RWPE1 (cell line): ENCODE data around the gene CTNNA2.

ENCODE experiments used
- CTCF ChIA-PET: fragments of 350-600 bp; sonication (Branson Sonifier 250); formaldehyde crosslinking; extraction: SDS; loops from one replicate; lab custom pipeline; 2021; lab: Yijun Ruan, JAX
- POLR2A ChIA-PET: fragments of 400-600 bp; formaldehyde crosslinking; extraction: SDS; loops from one replicate; lab custom pipeline; 2020; ENCODE audit warnings: antibody characterized with exemption; ENCODE audit not compliant: low non-redundant PET; lab: Yijun Ruan, JAX
- DNase-seq: peaks from one replicate; pipeline ENCODE4 v3.0.0; 2012; ENCODE audit warnings: low spot score
- H3K27ac ChIP-seq: fragments of 450-650 bp; 2 replicates; pipeline ENCODE4 v1.5.1; 2017
- CTCF ChIP-seq: fragments of 450-650 bp; conservative IDR thresholded peaks from 2 replicates; pipeline ENCODE4 v1.5.1; 2017; ENCODE audit warnings: low read depth, mild to moderate bottlenecking

The CTNNA2 gene

DNA sequence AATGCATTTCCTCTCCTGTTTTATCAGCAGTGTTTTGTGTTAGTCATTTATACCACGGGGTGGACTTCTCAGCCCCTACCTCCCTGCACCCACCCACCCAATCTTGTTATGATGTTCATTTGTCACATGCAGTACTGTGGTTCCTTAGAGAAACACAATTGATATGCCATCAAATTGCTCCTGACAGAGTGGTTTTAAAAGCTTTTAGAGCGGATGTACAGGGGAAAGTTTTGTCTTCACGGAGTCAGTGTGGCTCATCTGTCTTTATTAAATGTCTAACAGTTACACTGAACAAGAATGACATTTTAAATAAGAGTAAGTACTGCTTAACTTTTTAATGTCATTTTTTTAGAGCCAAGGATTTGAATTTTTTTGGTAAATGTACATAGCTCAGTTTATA, 634.8 kb downstream of the CTNNA2 start:
- no peak for TF ChIP-seq CTCF
- POLR2A ChIA-PET, result no interaction called here
- no peak overlapping the region for H3K27ac ChIP-seq
- no peak for DNase-seq
- CTCF ChIA-PET, result no interaction called here

DNA sequence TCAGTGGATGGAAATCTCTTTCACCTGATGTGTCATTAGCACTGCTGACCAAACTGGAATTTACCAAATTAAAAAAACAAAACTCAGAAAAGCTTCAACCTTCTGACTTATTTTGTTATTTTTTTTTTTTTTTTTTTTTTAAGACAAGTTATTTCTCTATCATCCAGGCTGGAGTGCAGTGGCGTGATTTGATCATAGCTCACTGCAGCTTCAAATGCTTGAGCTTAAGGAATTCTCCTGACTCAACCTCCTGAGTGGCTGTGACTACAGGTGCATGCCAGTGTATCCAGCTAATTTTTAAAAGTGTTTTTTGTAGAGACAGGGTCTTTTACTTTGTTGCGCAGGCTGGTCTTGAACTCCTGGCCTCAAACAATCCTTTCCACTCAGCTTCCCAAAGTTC, 636.1 kb downstream of the CTNNA2 start:
- no peak for TF ChIP-seq CTCF
- no peak for DNase-seq
- H3K27ac ChIP-seq, result no peak overlapping the region
- ChIA-PET CTCF (no interaction called here), POLR2A (no interaction called here)

GRCh38 chr2:80149991-80150390, 637.1 kb downstream of the CTNNA2 start:
- no peak overlapping the region for H3K27ac ChIP-seq
- no peak for TF ChIP-seq CTCF
- ChIA-PET CTCF (no interaction called here), POLR2A (no interaction called here)
- DNase-seq, result no peak

DNA sequence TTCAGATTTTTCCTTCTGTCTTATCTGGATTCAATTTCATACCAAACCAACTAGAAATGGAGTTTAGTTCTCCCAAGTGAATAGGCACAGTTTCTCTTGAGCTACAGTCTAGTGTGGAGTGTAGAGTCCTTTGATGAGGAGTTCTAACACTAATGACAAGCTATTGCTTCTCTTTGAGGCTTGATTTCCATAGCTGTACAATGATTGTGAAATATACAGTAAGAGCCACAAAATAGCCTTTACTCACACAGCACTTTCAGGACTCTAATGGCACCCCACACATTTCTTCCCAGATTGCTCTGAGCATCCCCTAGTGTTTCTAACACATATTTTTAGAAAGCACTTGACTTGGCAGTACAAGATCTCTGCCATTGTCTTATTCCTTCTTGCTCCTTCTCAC, 638.4 kb downstream of the CTNNA2 start:
- no peak for DNase-seq
- no peak overlapping the region for H3K27ac ChIP-seq
- TF ChIP-seq CTCF, result no peak
- ChIA-PET CTCF (no interaction called here), POLR2A (no interaction called here)

- ChIA-PET CTCF (no interaction called here), POLR2A (no interaction called here)
These were observed 638.8 kb downstream of the CTNNA2 start for GRCh38 chr2:80151651-80152050.

GRCh38 chr2:80153151-80153550, 640.3 kb downstream of the CTNNA2 start:
- no peak for DNase-seq
- ChIA-PET CTCF (no interaction called here), POLR2A (no interaction called here)
- TF ChIP-seq CTCF, result no peak
- H3K27ac ChIP-seq, result no peak overlapping the region

More at GRCh38 chr2:80151651-80152050, 638.8 kb downstream of the CTNNA2 start:
- TF ChIP-seq CTCF, result no peak
- H3K27ac ChIP-seq, result no peak overlapping the region
- no peak for DNase-seq

GRCh38 chr2:80153768-80154167, 640.9 kb downstream of the CTNNA2 start:
- no peak for DNase-seq
- H3K27ac ChIP-seq, result no peak overlapping the region
- ChIA-PET POLR2A (no interaction called here), CTCF (no interaction called here)
- no peak for TF ChIP-seq CTCF
